ENCODE results near the gene LRRC14B.

- TF ChIP-seq POLR2A (IDR thresholded peaks at IDR 0.05) (no peak), CTCF (IDR thresholded peaks at IDR 0.05) (no peak)
Measured at GRCh38 chr5:166441-167372, 24.6 kb upstream of the LRRC14B start.

Measured in right lobe of liver (tissue), 4 donors.